ENCODE measurements around the gene ATP6V0E1. TPM values are rescaled to one million over a fixed set of nuclear protein-coding genes. Genes with fewer than 3 reads are reported as not detected.

ATP6V0E1 gene
- total RNA-seq, 2 donors from 2014 or later = 171 to 232 TPM

DNA sequence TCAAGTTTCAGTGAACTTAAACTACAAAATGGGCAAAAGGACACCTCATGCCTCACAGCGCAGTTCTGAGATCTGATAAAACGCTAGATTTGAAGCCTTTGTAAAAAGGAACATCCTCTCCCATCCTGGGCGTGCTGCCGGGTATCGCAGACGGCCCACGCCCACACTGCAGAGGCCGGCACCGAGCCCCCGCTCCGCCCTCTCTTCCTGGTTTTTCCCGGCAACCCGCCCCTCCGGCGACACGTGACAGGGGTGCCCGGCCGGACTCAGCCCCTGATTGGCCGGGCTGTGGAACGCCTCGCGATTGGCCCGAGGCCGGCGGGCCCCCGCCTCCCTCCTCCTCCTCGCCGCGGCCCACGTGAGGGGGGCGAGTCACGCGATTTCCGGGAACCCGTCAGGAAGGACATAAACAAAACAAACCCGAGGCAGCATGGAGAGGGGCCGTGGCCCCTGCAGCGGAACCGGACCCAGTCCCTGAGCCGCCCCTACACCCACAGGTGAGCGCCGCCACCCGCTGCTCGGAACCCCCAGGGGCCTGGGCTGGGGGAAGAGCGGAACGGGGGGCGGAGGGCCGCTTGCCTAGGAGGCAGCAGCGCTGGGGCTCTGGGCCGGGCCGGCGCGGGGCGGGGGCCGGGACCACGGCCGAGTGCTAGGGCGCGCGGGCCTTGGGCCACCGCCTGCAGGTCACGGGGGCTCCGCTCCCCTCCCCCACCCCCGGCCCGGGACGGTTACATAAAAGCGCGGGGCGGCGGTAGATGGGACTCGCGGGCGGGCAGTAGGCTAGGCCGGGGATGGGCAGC lies 72.6 kb downstream of the ATP6V0E1 start, which contains the start of gene CREBRF:
CREBRF (plus strand) TSS at position 370 of the 800 bp plus-strand sequence. CDS start 24,424 bp downstream, outside the sequence.
- Histone ChIP-seq H3K9me3 (no peaks in the 10 kb centered on the region), H3K27ac (peak within 1 kb of the TSS; percentile 98 to 100), H3K36me3 (no peaks in the 10 kb centered on the region), H3K4me3 (peak within 1 kb of the TSS; percentile 81 to 97), H3K4me1 (replicated peaks) (no peaks in the 10 kb centered on the region), H3K27me3 (replicated peaks; ENCODE audit: insufficient read depth) (no peaks in the 10 kb centered on the region)
- intact Hi-C loops (cut with DNase I) = loop anchor here (5.0 kb wide), 1 partner anchor 39 kb away; no protein-coding TSS in a partner anchor
- DNase-seq (ENCODE audit: low spot score) = peak; percentile 97
- peak; percentile 99 for TF ChIP-seq POLR2AphosphoS5 (IDR thresholded peaks at IDR 0.05)
- TF ChIP-seq POLR2A (IDR thresholded peaks at IDR 0.05) = peak; percentile 60
- TF ChIP-seq, protein P1, sequence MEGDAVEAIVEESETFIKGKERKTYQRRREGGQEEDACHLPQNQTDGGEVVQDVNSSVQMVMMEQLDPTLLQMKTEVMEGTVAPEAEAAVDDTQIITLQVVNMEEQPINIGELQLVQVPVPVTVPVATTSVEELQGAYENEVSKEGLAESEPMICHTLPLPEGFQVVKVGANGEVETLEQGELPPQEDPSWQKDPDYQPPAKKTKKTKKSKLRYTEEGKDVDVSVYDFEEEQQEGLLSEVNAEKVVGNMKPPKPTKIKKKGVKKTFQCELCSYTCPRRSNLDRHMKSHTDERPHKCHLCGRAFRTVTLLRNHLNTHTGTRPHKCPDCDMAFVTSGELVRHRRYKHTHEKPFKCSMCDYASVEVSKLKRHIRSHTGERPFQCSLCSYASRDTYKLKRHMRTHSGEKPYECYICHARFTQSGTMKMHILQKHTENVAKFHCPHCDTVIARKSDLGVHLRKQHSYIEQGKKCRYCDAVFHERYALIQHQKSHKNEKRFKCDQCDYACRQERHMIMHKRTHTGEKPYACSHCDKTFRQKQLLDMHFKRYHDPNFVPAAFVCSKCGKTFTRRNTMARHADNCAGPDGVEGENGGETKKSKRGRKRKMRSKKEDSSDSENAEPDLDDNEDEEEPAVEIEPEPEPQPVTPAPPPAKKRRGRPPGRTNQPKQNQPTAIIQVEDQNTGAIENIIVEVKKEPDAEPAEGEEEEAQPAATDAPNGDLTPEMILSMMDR (IDR thresholded peaks at IDR 0.05) = peak in 1 of 4 experiments; percentile 25
- WGBS = under 1% methylated on average over 48 of the region's 74 CpGs

DNA sequence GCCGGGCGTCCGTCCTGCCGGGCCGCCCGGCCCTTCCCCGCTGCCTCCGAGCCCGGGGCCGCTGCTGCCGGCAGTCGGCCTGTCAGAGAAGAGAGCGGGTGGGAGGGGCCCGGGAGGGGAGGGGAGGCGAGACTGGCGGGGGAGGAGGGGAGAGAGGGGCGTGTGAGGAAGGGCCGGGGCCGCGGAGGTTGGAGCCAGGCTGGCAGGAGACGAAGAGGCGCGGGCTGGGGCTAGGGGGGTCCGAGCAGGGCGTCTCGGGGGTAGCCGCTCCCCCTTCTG lies 73.2 kb downstream of the ATP6V0E1 start:
- WGBS = under 1% methylated on average over 22 of the region's 27 CpGs
- TF ChIP-seq POLR2A (IDR thresholded peaks at IDR 0.05) (no peak), POLR2AphosphoS5 (IDR thresholded peaks at IDR 0.05) (no peak)
- TF ChIP-seq, protein P1 (IDR thresholded peaks at IDR 0.05) = no peak
- Histone ChIP-seq H3K36me3 (no peaks in the 10 kb centered on the region), H3K9me3 (no peaks in the 10 kb centered on the region), H3K4me1 (replicated peaks) (no peaks in the 10 kb centered on the region), H3K27me3 (replicated peaks; ENCODE audit: insufficient read depth) (no peaks in the 10 kb centered on the region), H3K27ac (peak overlapping the region; percentile 98 to 100), H3K4me3 (peak overlapping the region; percentile 81 to 97)
- DNase-seq (ENCODE audit: low spot score) = no peak
- intact Hi-C loops (cut with DNase I) = loop anchor here (1.0 to 5.0 kb wide), 2 partner anchors 39 to 72 kb away; no protein-coding TSS in a partner anchor

- intact Hi-C loops (cut with DNase I) = loop anchor here (1.0 to 5.0 kb wide), 2 partner anchors 40 to 73 kb away; no protein-coding TSS in a partner anchor
- Histone ChIP-seq H3K27me3 (replicated peaks; ENCODE audit: insufficient read depth) (no peaks in the 10 kb centered on the region), H3K4me3 (peak overlapping the region; percentile 81 to 97), H3K27ac (peak overlapping the region; percentile 98 to 100), H3K36me3 (no peaks in the 10 kb centered on the region), H3K4me1 (replicated peaks) (no peaks in the 10 kb centered on the region), H3K9me3 (no peaks in the 10 kb centered on the region)
- under 1% methylated on average over 38 of the region's 38 CpGs for WGBS
- TF ChIP-seq POLR2AphosphoS5 (IDR thresholded peaks at IDR 0.05) (peak; percentile 86), POLR2A (IDR thresholded peaks at IDR 0.05) (no peak)
- TF ChIP-seq, protein P1 (IDR thresholded peaks at IDR 0.05) = peak in 2 of 4 experiments; percentile 34 to 36
- DNase-seq (ENCODE audit: low spot score) = peak; percentile 99
Observed at GRCh38 chr5:173057062-173057924, 73.7 kb downstream of the ATP6V0E1 start.

GRCh38 chr5:173062141-173062540 lies 78.6 kb downstream of the ATP6V0E1 start:
- H3K4me1 ChIP-seq (replicated peaks) = no peaks in the 10 kb centered on the region
- DNase-seq (ENCODE audit: low spot score) = no peak

More at GRCh38 chr5:173062141-173062540, 78.6 kb downstream of the ATP6V0E1 start:
- TF ChIP-seq POLR2AphosphoS5 (IDR thresholded peaks at IDR 0.05) (no peak), POLR2A (IDR thresholded peaks at IDR 0.05) (no peak)
- TF ChIP-seq, protein P1 (IDR thresholded peaks at IDR 0.05) = no peak
- Histone ChIP-seq H3K9me3 (no peaks in the 10 kb centered on the region), H3K27ac (no peak overlapping the region), H3K36me3 (no peaks in the 10 kb centered on the region), H3K4me3 (no peak overlapping the region), H3K27me3 (replicated peaks; ENCODE audit: insufficient read depth) (no peaks in the 10 kb centered on the region)
- 77% methylated on average over 4 of the region's 4 CpGs for WGBS
- intact Hi-C loops (cut with DNase I) = no loop called here

Measured in prostate gland (tissue), 2 donors.